HUES64 (cell line): ENCODE results near the gene REG3A.

Experiments used
- H3K27ac ChIP-seq: 2 replicates; pipeline ENCODE4 v1.7.0; 2013; ENCODE audit warnings: low read depth, low read length, inconsistent platforms
- H3K27me3 ChIP-seq: 2 replicates; pipeline ENCODE4 v1.6.1; 2013; ENCODE audit warnings: mild to moderate bottlenecking, low read length; ENCODE audit not compliant: insufficient read depth
- H3K36me3 ChIP-seq: 2 replicates; pipeline ENCODE4 v1.6.1; 2013; ENCODE audit warnings: mild to moderate bottlenecking, low read length; ENCODE audit not compliant: insufficient read depth
- H3K4me1 ChIP-seq: 2 replicates; pipeline ENCODE4 v1.6.1; 2013; ENCODE audit warnings: mild to moderate bottlenecking, low read length, moderate library complexity; ENCODE audit not compliant: insufficient read depth
- H3K4me3 ChIP-seq: 2 replicates; pipeline ENCODE4 v1.5.1; 2013; ENCODE audit warnings: mild to moderate bottlenecking, low read length, moderate library complexity
- H3K9ac ChIP-seq: 2 replicates; pipeline ENCODE4 v1.6.1; 2013; ENCODE audit warnings: mild to moderate bottlenecking, low read depth, low read length
- H3K9me3 ChIP-seq: 2 replicates; pipeline ENCODE4 v1.6.1; 2013; ENCODE audit warnings: low read depth, low read length; ENCODE audit not compliant: insufficient read depth
- WGBS: fragments of 150-250, 120-280 bp; methylation state at CpG from one replicate; pipeline ENCODE4 v1.1.7; 2013; ENCODE audit warnings: missing lambda C conversion rate; 5-methylcytosine and 5-hydroxymethylcytosine counted together

The REG3A gene

GRCh38 chr2:79120194-79120713 lies 39.3 kb downstream of the REG3A start, which contains the start of gene REG1A:
TSS of gene REG1A (plus strand) at chr2:79120488. CDS start at chr2:79120862, 374 bp downstream.
- WGBS = 78% methylated on average over 6 of the region's 6 CpGs
- H3K36me3 ChIP-seq = no peaks in the 10 kb centered on the region
- no peak within 1 kb of the TSS for H3K4me3 ChIP-seq
- no peak within 1 kb of the TSS for H3K27ac ChIP-seq
- H3K27me3 ChIP-seq = no peaks in the 10 kb centered on the region
- H3K4me1 ChIP-seq = no peaks in the 10 kb centered on the region
- H3K9me3 ChIP-seq = no peaks in the 10 kb centered on the region
- H3K9ac ChIP-seq = no peak within 1 kb of the TSS

- H3K9me3 ChIP-seq = no peaks in the 10 kb centered on the region
- no peak overlapping the region for H3K27ac ChIP-seq
- no peaks in the 10 kb centered on the region for H3K36me3 ChIP-seq
- H3K4me1 ChIP-seq = no peaks in the 10 kb centered on the region
- 93% methylated on average over 1 of the region's 2 CpGs for WGBS
- no peaks in the 10 kb centered on the region for H3K27me3 ChIP-seq
- H3K9ac ChIP-seq = no peak overlapping the region
- H3K4me3 ChIP-seq = no peak overlapping the region
Measured at GRCh38 chr2:79116997-79117928, 42.3 kb downstream of the REG3A start.

DNA sequence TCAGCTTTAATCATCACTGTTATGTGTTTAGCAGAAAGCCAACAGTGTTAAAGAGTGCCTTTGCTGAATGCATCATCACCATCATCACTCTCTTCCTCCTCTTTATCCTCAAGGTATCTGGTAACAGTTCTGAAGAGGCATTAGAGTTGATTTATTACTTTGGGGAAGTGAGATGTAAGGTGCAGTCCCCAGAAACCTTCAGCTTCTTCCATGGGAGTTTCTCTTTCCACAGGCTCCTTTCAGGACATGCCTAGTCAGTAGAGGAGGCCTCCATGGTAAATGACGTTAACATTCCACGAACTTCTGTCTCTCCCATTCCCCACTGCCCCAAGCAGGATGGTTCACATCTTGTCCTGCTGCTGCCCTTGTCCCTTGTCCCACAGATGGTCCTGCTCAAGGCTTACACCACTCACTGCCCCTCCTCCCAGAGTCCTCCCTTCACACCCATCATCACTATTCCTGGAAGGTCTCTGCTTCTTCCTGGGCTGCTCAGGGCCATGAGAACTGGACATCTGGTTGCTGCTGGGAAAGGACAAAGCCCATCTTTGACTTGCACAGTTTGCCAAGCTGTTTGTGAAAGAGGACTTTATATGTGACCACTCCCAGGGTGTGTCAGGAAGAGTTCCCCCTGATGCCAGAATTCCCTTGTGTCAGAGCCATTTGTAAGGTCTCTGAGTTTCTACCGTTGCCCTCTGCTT lies 44.6 kb downstream of the REG3A start:
- H3K36me3 ChIP-seq = no peaks in the 10 kb centered on the region
- H3K9me3 ChIP-seq = no peaks in the 10 kb centered on the region
- no peaks in the 10 kb centered on the region for H3K27me3 ChIP-seq
- no peaks in the 10 kb centered on the region for H3K4me1 ChIP-seq
- no peak overlapping the region for H3K27ac ChIP-seq
- no peak overlapping the region for H3K9ac ChIP-seq
- 90% methylated on average over 3 of the region's 3 CpGs for WGBS
- H3K4me3 ChIP-seq = no peak overlapping the region

- 96% methylated on average over 3 of the region's 3 CpGs for WGBS
- H3K27me3 ChIP-seq = no peaks in the 10 kb centered on the region
- no peak overlapping the region for H3K9ac ChIP-seq
- no peaks in the 10 kb centered on the region for H3K9me3 ChIP-seq
- no peaks in the 10 kb centered on the region for H3K36me3 ChIP-seq
- no peak overlapping the region for H3K4me3 ChIP-seq
- no peak overlapping the region for H3K27ac ChIP-seq
- H3K4me1 ChIP-seq = no peaks in the 10 kb centered on the region
Measured at GRCh38 chr2:79112269-79112668, 47.3 kb downstream of the REG3A start.
